K562 (cell line): Measurements from ENCODE around the gene COL5A1. TPM values are rescaled to one million over a fixed set of nuclear protein-coding genes. Genes with fewer than 3 reads are reported as not detected.

Experiments
- ATAC-seq: fragments of 200-7000 bp; cut with Tn5 transposase; 3 replicates; pipeline ENCODE4 v1.9.1; 2020; ENCODE audit warnings: moderate library complexity
- BruUV-seq: library from RNA; stranded (reverse); fragments of 400-500 nt; replicated peaks from 2 replicates; lab custom pipeline; 2021; lab: Mats Ljungman, UMichigan
- CTCF ChIA-PET: fragments of 300-600 bp; formaldehyde crosslinking; extraction: SDS; loops from one replicate; lab custom pipeline; 2021; ENCODE audit warnings: low intra/inter-chr PET ratio; lab: Yijun Ruan, JAX
- POLR2A ChIA-PET: fragments of 300-600, 350-650 bp; sonication (Branson Sonifier 250); formaldehyde crosslinking; extraction: SDS; loops from one replicate; lab custom pipeline; 2021; ENCODE audit warnings: antibody characterized with exemption, inconsistent platforms; lab: Yijun Ruan, JAX
- DNase-seq, 4 experiments: peaks; one replicate each; pipeline versions ENCODE4 v3.0.0 to v3.0.0-alpha.2; 2011 to 2018; ENCODE audit warnings: low spot score in 3 of 4, mixed read lengths in 3 of 4; ENCODE audit errors: extremely low read depth in 1 of 4
- FAIRE-seq: peaks from 2 replicates; lab custom pipeline; 2011; peaks lifted over from hg19 to GRCh38; lab: Jason Lieb, UNC
- H2AFZ ChIP-seq: 2 replicates; pipeline ENCODE4 v1.6.0; 2011; ENCODE audit warnings: low read depth, low read length, control low read depth, inconsistent platforms
- H3K27ac ChIP-seq: fragments of 200-600 bp; 3 replicates; pipeline ENCODE4 v1.8.0; 2011; ENCODE audit warnings: low read depth, mild to moderate bottlenecking, control low read depth, inconsistent platforms, low read length, moderate library complexity, mixed read lengths; ENCODE audit errors: extremely low read depth
- H3K27me3 ChIP-seq, 2 experiments: fragments of 300-600 bp in 1 of 2; 2 replicates in 1 of 2; 3 replicates in 1 of 2; pipeline versions ENCODE4 v1.6.0 to v1.8.0; 2011; ENCODE audit warnings: inconsistent platforms in 2 of 2, low read length in 2 of 2, mild to moderate bottlenecking in 1 of 2, mixed read lengths in 1 of 2, moderate library complexity in 1 of 2; ENCODE audit not compliant: control insufficient read depth in 2 of 2, insufficient read depth in 2 of 2
- H3K36me3 ChIP-seq: fragments of 300-600 bp; 3 replicates; pipeline ENCODE4 v1.8.0; 2011; ENCODE audit warnings: mild to moderate bottlenecking, low read length, inconsistent platforms; ENCODE audit not compliant: control insufficient read depth, insufficient read depth
- H3K4me1 ChIP-seq, 2 experiments: fragments of 200-600 bp in 1 of 2; replicated peaks in 1 of 2; 2 replicates in 1 of 2; 3 replicates in 1 of 2; pipeline versions ENCODE4 v1.5.1 to v1.8.0; 2011; ENCODE audit warnings: inconsistent platforms in 2 of 2, low read length in 2 of 2, mild to moderate bottlenecking in 1 of 2, mixed read lengths in 1 of 2, moderate library complexity in 1 of 2; ENCODE audit not compliant: control insufficient read depth in 2 of 2, insufficient read depth in 2 of 2
- H3K4me2 ChIP-seq: 2 replicates; pipeline ENCODE4 v1.6.1; 2011; ENCODE audit warnings: low read length, control low read depth, inconsistent platforms, mixed read lengths; ENCODE audit not compliant: insufficient read depth
- H3K4me3 ChIP-seq: fragments of 200-600 bp; sonication (generic), shearing (Covaris generic); 2 replicates; pipeline ENCODE4 v1.5.1; 2016; ENCODE audit warnings: control low read depth, inconsistent platforms
- H3K79me2 ChIP-seq: fragments of 200-600 bp; 3 replicates; pipeline ENCODE4 v1.8.0; 2011; ENCODE audit warnings: low read length, inconsistent platforms; ENCODE audit not compliant: control insufficient read depth, insufficient read depth
- H3K9ac ChIP-seq, 2 experiments: 2 replicates each; pipeline versions ENCODE4 v1.6.0 to v1.6.1; 2011; ENCODE audit warnings: low read depth in 2 of 2, low read length in 2 of 2, control low read depth in 1 of 2, inconsistent platforms in 1 of 2, mild to moderate bottlenecking in 1 of 2, mixed read lengths in 1 of 2; ENCODE audit not compliant: insufficient read depth in 1 of 2
- H3K9me1 ChIP-seq: one replicate; pipeline ENCODE4 v1.6.0; 2011; ENCODE audit warnings: inconsistent platforms, mild to moderate bottlenecking, low read length, moderate library complexity; ENCODE audit not compliant: control insufficient read depth, insufficient read depth
- H3K9me3 ChIP-seq: replicated peaks from 2 replicates; pipeline ENCODE4 v1.5.1; 2011; ENCODE audit warnings: low read depth, low read length, inconsistent platforms; ENCODE audit not compliant: control insufficient read depth, insufficient read depth
- H4K20me1 ChIP-seq: replicated peaks from 2 replicates; pipeline ENCODE4 v1.6.1; 2011; ENCODE audit warnings: low read length, inconsistent platforms, mixed read lengths; ENCODE audit not compliant: control insufficient read depth, insufficient read depth
- BRD4 ChIP-seq: fragments of 200-600 bp; sonication (generic); IDR thresholded peaks from 2 replicates; pipeline ENCODE4 v1.6.1; 2017; ENCODE audit warnings: inconsistent platforms
- FOS ChIP-seq: IDR thresholded peaks from 3 replicates; pipeline ENCODE4 v1.6.1; 2011; ENCODE audit not compliant: insufficient read length; ENCODE audit errors: extremely low read depth
- FOXP1 ChIP-seq: sonication (generic); formaldehyde crosslinking; IDR thresholded peaks from 2 replicates; pipeline ENCODE4 v1.8.0; 2022; ENCODE audit warnings: mild to moderate bottlenecking, missing genetic modification reagents
- PHTF2 ChIP-seq: fragments of 250-450 bp; sonication (Bioruptor Pico); IDR thresholded peaks from 2 replicates; pipeline ENCODE4 v1.5.0; 2021; ENCODE audit warnings: mild to moderate bottlenecking
- TAF7 ChIP-seq: fragments of 450-650 bp; IDR thresholded peaks from 2 replicates; pipeline ENCODE4 v1.6.1; 2016; ENCODE audit warnings: missing genetic modification characterization, missing compliant biosample characterization
- TEAD2 ChIP-seq: fragments of 450-650 bp; IDR thresholded peaks from 2 replicates; pipeline ENCODE4 v1.6.1; 2016; ENCODE audit warnings: missing genetic modification characterization, control low read depth, missing compliant biosample characterization
- WGBS: fragments of 100-300 bp; shearing (Covaris generic); methylation state at CpG from one replicate; pipeline ENCODE4 v1.1.6; 2016; ENCODE audit warnings: low coverage, mixed read lengths; ENCODE audit not compliant: insufficient coverage; ENCODE audit errors: missing lambda C conversion rate; 5-methylcytosine and 5-hydroxymethylcytosine counted together
- in situ Hi-C: fragments of 300-500 bp; cut with MboI; formaldehyde crosslinking; loops from 4 replicates; pipeline ENCODE4 v1.15.0; 2018; ENCODE audit warnings: inconsistent platforms, mixed read lengths
- intact Hi-C: fragments of 100-400 bp; cut with micrococcal nuclease; formaldehyde crosslinking; loops from 2 replicates; pipeline ENCODE4 v1.14.2; 2022
- polyA plus RNA-seq, 8 experiments: library from polyadenylated mRNA; depleted of rRNA in 4 of 8; stranded (reverse) in 5 of 8; unstranded in 3 of 8; fragments of >200 nt; fragmentation: Nextera tagmentation in 2 of 8; fragmentation: Illumina TruSeq in 1 of 8; extraction: Ambion mirVana in 2 of 8; extraction: Trizol in 1 of 8; gene quantifications; 2 replicates each; pipeline versions ENCODE4 v1.2.1 to v1.2.3, GENCODE V29; 2011 to 2014; ENCODE audit warnings: inconsistent platforms in 1 of 8, missing spikeins in 1 of 8
- total RNA-seq, 7 experiments: library from RNA; depleted of rRNA in 6 of 7; stranded (reverse); fragments of >200 nt in 6 of 7; fragmentation: Illumina TruSeq in 2 of 7; extraction: Trizol in 2 of 7; gene quantifications; 2 replicates each; pipeline versions ENCODE4 v1.2.1 to v1.2.3, GENCODE V29; 2011 to 2021; ENCODE audit warnings: low replicate concordance in 1 of 7
- TF ChIP-seq, protein P1 (sequence below): sonication (generic); formaldehyde crosslinking; IDR thresholded peaks from 2 replicates; pipeline ENCODE4 v1.8.0; 2022; ENCODE audit warnings: missing genetic modification reagents, mild to moderate bottlenecking, moderate library complexity, borderline replicate concordance

Gene COL5A1
- total and polyA plus RNA-seq, 9 of the 15 experiments (the other 6 are each of a cell fraction or from before 2014, with no cell fraction given): under 0.01 to 0.13 (median 0.04) TPM; not detected in 6

DNA sequence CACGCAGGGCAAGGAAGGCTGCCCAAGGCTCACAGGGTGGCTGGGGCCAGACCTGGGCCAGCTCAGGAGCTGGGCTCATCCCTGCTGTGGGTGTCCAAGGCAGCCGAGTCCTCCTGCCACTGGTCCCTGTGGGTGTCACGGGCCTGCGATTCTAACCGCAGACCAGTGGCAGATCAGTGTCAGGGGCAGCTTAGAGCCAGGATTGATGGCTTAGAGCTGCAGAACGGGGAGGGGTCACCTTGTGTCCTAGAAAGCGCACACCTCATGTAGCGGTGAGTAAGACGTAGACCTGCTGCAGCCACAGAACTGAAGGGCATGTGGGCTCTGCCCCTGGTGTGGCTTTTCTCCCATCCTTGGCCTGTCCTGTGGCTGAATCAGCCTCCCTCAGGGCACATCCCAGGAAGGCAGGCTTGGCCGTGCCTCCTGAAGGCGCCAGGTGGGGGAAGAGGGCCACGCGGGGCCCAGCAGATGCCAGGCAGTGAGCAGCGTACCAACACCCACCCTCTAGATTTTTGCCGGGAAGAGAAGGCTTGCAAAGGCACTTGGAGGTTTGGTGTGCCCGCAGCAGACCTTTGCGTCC lies 160.7 kb downstream of the COL5A1 start (continued):
- TF ChIP-seq, protein P1, sequence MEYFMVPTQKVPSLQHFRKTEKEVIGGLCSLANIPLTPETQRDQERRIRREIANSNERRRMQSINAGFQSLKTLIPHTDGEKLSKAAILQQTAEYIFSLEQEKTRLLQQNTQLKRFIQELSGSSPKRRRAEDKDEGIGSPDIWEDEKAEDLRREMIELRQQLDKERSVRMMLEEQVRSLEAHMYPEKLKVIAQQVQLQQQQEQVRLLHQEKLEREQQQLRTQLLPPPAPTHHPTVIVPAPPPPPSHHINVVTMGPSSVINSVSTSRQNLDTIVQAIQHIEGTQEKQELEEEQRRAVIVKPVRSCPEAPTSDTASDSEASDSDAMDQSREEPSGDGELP (CRISPR knock-in tag): no peak
- TF ChIP-seq TAF7 (no peak), TEAD2 (tag) (no peak)

DNA sequence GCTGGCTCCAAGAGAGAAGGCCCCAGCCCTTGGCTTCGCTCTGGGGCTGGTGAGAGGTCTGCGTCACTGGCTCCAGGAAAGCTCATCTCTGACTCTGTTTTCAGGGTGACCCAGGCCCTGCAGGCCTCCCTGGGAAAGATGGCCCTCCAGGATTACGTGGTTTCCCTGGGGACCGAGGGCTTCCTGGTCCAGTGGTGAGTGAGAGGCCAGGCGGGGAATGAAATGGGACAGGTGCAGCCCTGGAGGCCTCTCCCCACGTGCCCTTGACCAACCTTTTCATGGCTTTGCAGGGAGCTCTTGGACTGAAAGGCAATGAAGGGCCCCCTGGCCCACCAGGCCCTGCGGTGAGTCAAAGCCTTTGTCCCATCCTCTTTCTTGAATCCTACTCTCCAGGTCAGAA lies 163.3 kb downstream of the COL5A1 start:
- ATAC-seq (no peak), DNase-seq (no peak), FAIRE-seq (no peak)
- H3K9me1 ChIP-seq: no peaks in the 10 kb centered on the region
- H3K4me1 ChIP-seq: no peaks in the 10 kb centered on the region; a peak in 1 of 5 replicates
- no peak overlapping the region for H3K9ac ChIP-seq
- peaks cover 8 to 52% of the 10 kb centered on the region in 2 experiments for H3K27me3 ChIP-seq
- no peak overlapping the region for H3K4me3 ChIP-seq
- ChIA-PET CTCF (no interaction called here), POLR2A (interaction anchor here (0.6 kb wide), 1 partner anchor 10 kb away, joined by 4 read pairs; no protein-coding TSS in a partner anchor)
- no peak overlapping the region for H2AFZ ChIP-seq
- intact Hi-C loops (no loop called here), in situ Hi-C loops (no loop called here)
- no peak for TF ChIP-seq PHTF2 (CRISPR knock-in tag)
- TF ChIP-seq FOXP1 (CRISPR knock-in tag): no peak
- no peak for TF ChIP-seq FOS
- TF ChIP-seq BRD4: no peak
- BruUV-seq: no TSS peak
- H3K79me2 ChIP-seq: no peaks in the 10 kb centered on the region
- no peak overlapping the region for H3K4me2 ChIP-seq
- no peaks in the 10 kb centered on the region; the same call in 1 of the 2 replicates for H3K9me3 ChIP-seq
- WGBS: 0% methylated on average over 7 of the region's 7 CpGs
- no peak overlapping the region for H3K27ac ChIP-seq
- H4K20me1 ChIP-seq: peaks cover 3% of the 10 kb centered on the region; the same call in 1 of the 2 replicates
- H3K36me3 ChIP-seq: no peaks in the 10 kb centered on the region
